HEK293 (cell line): ENCODE measurements around the gene ZNHIT2.

Experiments used
- CTCF ChIA-PET: fragments of 350-600 bp; formaldehyde crosslinking; extraction: SDS; loops from one replicate; lab custom pipeline; 2021; ENCODE audit warnings: antibody characterized with exemption; lab: Yijun Ruan, JAX
- POLR2A ChIA-PET: fragments of 300-600 bp; formaldehyde crosslinking; extraction: SDS; loops from one replicate; lab custom pipeline; 2020; ENCODE audit warnings: antibody characterized with exemption, inconsistent platforms; lab: Yijun Ruan, JAX
- H3K27ac ChIP-seq: fragments of 200-500 bp; sonication (Bioruptor generic); 2 replicates; pipeline ENCODE4 v1.5.1; 2014; ENCODE audit warnings: low read depth, low read length, control low read depth, inconsistent platforms; ENCODE audit errors: extremely low read depth
- H3K36me3 ChIP-seq, 2 experiments: fragments of 200-500 bp in 1 of 2; sonication (Bioruptor generic) in 1 of 2; 1 replicate in 1 of 2; 2 replicates in 1 of 2; pipeline ENCODE4 v1.5.1; 2014 to 2017; ENCODE audit warnings: inconsistent platforms in 2 of 2, low read length in 2 of 2; ENCODE audit not compliant: control insufficient read depth in 2 of 2, insufficient read depth in 1 of 2
- H3K4me1 ChIP-seq: fragments of 200-500 bp; sonication (Bioruptor generic); 2 replicates; pipeline ENCODE4 v1.5.1; 2014; ENCODE audit warnings: mild to moderate bottlenecking, low read length, inconsistent platforms; ENCODE audit not compliant: control insufficient read depth, insufficient read depth
- H3K4me3 ChIP-seq: 2 replicates; pipeline ENCODE4 v1.5.1; 2011; ENCODE audit warnings: low read depth, mild to moderate bottlenecking, control low read depth, low read length, moderate library complexity
- H3K9me3 ChIP-seq: fragments of 200-500 bp; sonication (Bioruptor generic); 2 replicates; pipeline ENCODE4 v1.5.1; 2014; ENCODE audit warnings: low read depth, low read length, inconsistent platforms; ENCODE audit not compliant: control insufficient read depth, insufficient read depth
- ATF2 ChIP-seq: fragments of 450-650 bp; formaldehyde crosslinking; IDR thresholded peaks from 2 replicates; pipeline ENCODE4 v1.5.1; 2016; ENCODE audit warnings: missing biosample characterization, missing genetic modification characterization, low read depth
- BCL11B ChIP-seq: fragments of 450-650 bp; formaldehyde crosslinking; IDR thresholded peaks from 2 replicates; pipeline ENCODE4 v1.5.1; 2016; ENCODE audit warnings: low read depth, missing biosample characterization, missing genetic modification characterization
- HOXC10 ChIP-seq: sonication (generic); formaldehyde crosslinking; IDR thresholded peaks from 2 replicates; pipeline ENCODE4 v1.8.1; 2023; ENCODE audit warnings: mild to moderate bottlenecking, missing genetic modification reagents
- HOXD13 ChIP-seq: sonication (generic); formaldehyde crosslinking; IDR thresholded peaks from 2 replicates; pipeline ENCODE4 v1.8.0; 2022; ENCODE audit warnings: missing genetic modification reagents, borderline replicate concordance
- PRDM10 ChIP-seq: fragments of 450-650 bp; formaldehyde crosslinking; IDR thresholded peaks from 2 replicates; pipeline ENCODE4 v1.5.1; 2016; ENCODE audit warnings: missing biosample characterization, missing genetic modification characterization
- RBAK ChIP-seq: fragments of 450-650 bp; formaldehyde crosslinking; IDR thresholded peaks from 2 replicates; pipeline ENCODE4 v1.5.1; 2016; ENCODE audit warnings: missing biosample characterization, missing genetic modification characterization
- SP2 ChIP-seq: fragments of 450-650 bp; formaldehyde crosslinking; IDR thresholded peaks from 2 replicates; pipeline ENCODE4 v1.5.1; 2016; ENCODE audit warnings: missing biosample characterization, missing genetic modification characterization
- ZBTB1 ChIP-seq: fragments of 450-650 bp; formaldehyde crosslinking; IDR thresholded peaks from 2 replicates; pipeline ENCODE4 v1.5.1; 2016; ENCODE audit warnings: missing biosample characterization, missing genetic modification characterization
- ZBTB17 ChIP-seq: fragments of 450-650 bp; formaldehyde crosslinking; IDR thresholded peaks from 2 replicates; pipeline ENCODE4 v1.5.1; 2016; ENCODE audit warnings: missing biosample characterization, missing genetic modification characterization
- ZBTB49 ChIP-seq: fragments of 450-650 bp; formaldehyde crosslinking; IDR thresholded peaks from 2 replicates; pipeline ENCODE4 v1.5.1; 2016; ENCODE audit warnings: missing biosample characterization, missing genetic modification characterization, low read depth
- ZBTB6 ChIP-seq: fragments of 450-650 bp; formaldehyde crosslinking; IDR thresholded peaks from 2 replicates; pipeline ENCODE4 v1.5.1; 2017; ENCODE audit warnings: missing biosample characterization, missing genetic modification characterization
- ZEB2 ChIP-seq: fragments of 450-650 bp; formaldehyde crosslinking; IDR thresholded peaks from 2 replicates; pipeline ENCODE4 v1.5.1; 2016; ENCODE audit warnings: missing biosample characterization, missing genetic modification characterization
- ZNF138 ChIP-seq: fragments of 450-650 bp; formaldehyde crosslinking; IDR thresholded peaks from 2 replicates; pipeline ENCODE4 v1.5.1; 2016; ENCODE audit warnings: missing biosample characterization, missing genetic modification characterization, borderline replicate concordance
- ZNF140 ChIP-seq: fragments of 450-650 bp; formaldehyde crosslinking; IDR thresholded peaks from 2 replicates; pipeline ENCODE4 v1.5.1; 2016; ENCODE audit warnings: missing biosample characterization, missing genetic modification characterization
- ZNF248 ChIP-seq: fragments of 450-650 bp; formaldehyde crosslinking; IDR thresholded peaks from 2 replicates; pipeline ENCODE4 v1.5.1; 2017; ENCODE audit warnings: missing biosample characterization, missing genetic modification characterization
- ZNF280D ChIP-seq: fragments of 450-650 bp; formaldehyde crosslinking; IDR thresholded peaks from 2 replicates; pipeline ENCODE4 v1.5.1; 2016; ENCODE audit warnings: missing biosample characterization, missing genetic modification characterization
- ZNF391 ChIP-seq: fragments of 450-650 bp; formaldehyde crosslinking; IDR thresholded peaks from 2 replicates; pipeline ENCODE4 v1.5.1; 2016; ENCODE audit warnings: low read depth, missing biosample characterization, missing genetic modification characterization, borderline replicate concordance
- ZNF596 ChIP-seq: fragments of 450-650 bp; IDR thresholded peaks from 2 replicates; pipeline ENCODE4 v1.5.0; 2018; ENCODE audit warnings: missing biosample characterization, mild to moderate bottlenecking, missing genetic modification characterization, moderate library complexity
- ZNF600 ChIP-seq: fragments of 450-650 bp; formaldehyde crosslinking; IDR thresholded peaks from 2 replicates; pipeline ENCODE4 v1.5.1; 2016; ENCODE audit warnings: missing biosample characterization, missing genetic modification characterization
- ZNF629 ChIP-seq: fragments of 450-650 bp; formaldehyde crosslinking; IDR thresholded peaks from 2 replicates; pipeline ENCODE4 v1.5.1; 2017; ENCODE audit warnings: missing biosample characterization, missing genetic modification characterization
- ZNF660 ChIP-seq: fragments of 450-650 bp; IDR thresholded peaks from 2 replicates; pipeline ENCODE4 v1.5.1; 2018; ENCODE audit warnings: missing biosample characterization, mild to moderate bottlenecking, missing genetic modification characterization
- ZNF692 ChIP-seq: fragments of 450-650 bp; formaldehyde crosslinking; IDR thresholded peaks from 2 replicates; pipeline ENCODE4 v1.5.1; 2016; ENCODE audit warnings: missing biosample characterization, missing genetic modification characterization
- ZNF747 ChIP-seq: fragments of 450-650 bp; formaldehyde crosslinking; IDR thresholded peaks from 2 replicates; pipeline ENCODE4 v1.5.1; 2016; ENCODE audit warnings: missing biosample characterization, missing genetic modification characterization

ZNHIT2 gene

GRCh38 chr11:65131417-65131776, 13.9 kb upstream of the ZNHIT2 start (continued):
- TF ChIP-seq ZBTB17 (no peak), ZEB2 (tag by site-specific recombination) (no peak), SP2 (tag by site-specific recombination) (no peak), ZNF140 (tag by site-specific recombination) (no peak), ZBTB6 (no peak), ZNF138 (tag by site-specific recombination) (no peak), RBAK (tag by site-specific recombination) (no peak), ZBTB49 (no peak)

- Histone ChIP-seq H3K9me3 (no peaks in the 10 kb centered on the region), H3K36me3 (peaks cover 0 to 72% of the 10 kb centered on the region in 2 experiments; a peak in 1 of 3 replicates), H3K27ac (no peak overlapping the region), H3K4me3 (no peak overlapping the region), H3K4me1 (no peaks in the 10 kb centered on the region; the same call in 1 of the 2 replicates)
- POLR2A ChIA-PET = interaction anchor here (0.8 to 2.5 kb wide), 2 partner anchors 9 to 131 kb away, joined by 3 to 24 read pairs; partner anchors contain the start of genes FAU, MRPL49 and POLA2
- CTCF ChIA-PET = interaction anchor here (1.0 kb wide), 1 partner anchor 9 kb away, joined by 3 read pairs; the partner anchor contains the start of genes FAU and MRPL49
- TF ChIP-seq ZNF747 (tag by site-specific recombination) (no peak), ZNF692 (tag by site-specific recombination) (no peak), ZBTB1 (no peak), ZNF391 (tag by site-specific recombination) (no peak), ZNF660 (no peak), HOXC10 (no peak), BCL11B (tag by site-specific recombination) (no peak), ZNF596 (tag by site-specific recombination) (no peak), ZNF629 (no peak), RBAK (tag by site-specific recombination) (no peak), PRDM10 (tag by site-specific recombination) (no peak), ZNF280D (no peak), HOXD13 (CRISPR knock-in tag) (no peak), ZNF248 (tag by site-specific recombination) (no peak), ATF2 (tag by site-specific recombination) (no peak), ZNF600 (tag by site-specific recombination) (no peak)
Measured at GRCh38 chr11:65130631-65131416, 13.3 kb upstream of the ZNHIT2 start.
